H7 (cell line): Measurements from ENCODE around the gene ENOX2. TPM values are rescaled to one million over a fixed set of nuclear protein-coding genes. Genes with fewer than 3 reads are reported as not detected.

Experiments used
- DNase-seq: peaks from one replicate; pipeline ENCODE4 v3.0.0; 2012
- H3K27me3 ChIP-seq: 2 replicates; pipeline ENCODE4 v1.6.0; 2011; ENCODE audit warnings: mild to moderate bottlenecking, low read length; ENCODE audit not compliant: control insufficient read depth, insufficient read depth
- H3K36me3 ChIP-seq: replicated peaks from 2 replicates; pipeline ENCODE4 v1.5.1; 2011; ENCODE audit warnings: low read length; ENCODE audit not compliant: control insufficient read depth, insufficient read depth
- H3K4me3 ChIP-seq: 2 replicates; pipeline ENCODE4 v1.5.1; 2011; ENCODE audit warnings: low read depth, mild to moderate bottlenecking, control low read depth, low read length, moderate library complexity; ENCODE audit not compliant: insufficient read depth
- total RNA-seq: library from RNA; depleted of rRNA; stranded (reverse); fragments of >200 nt; shearing (Covaris generic); gene quantifications from 2 replicates; pipeline ENCODE4 v1.2.3, GENCODE V29; 2014

ENOX2 gene
- total RNA-seq, 1 experiment from 2014 or later: 17.5 TPM

- H3K4me3 ChIP-seq: no peak overlapping the region
- no peaks in the 10 kb centered on the region for H3K36me3 ChIP-seq
- DNase-seq: no peak
- H3K27me3 ChIP-seq: no peaks in the 10 kb centered on the region
Measured at GRCh38 chrX:130775849-130776248, 127.2 kb downstream of the ENOX2 start.

- no peak for DNase-seq
- Histone ChIP-seq H3K36me3 (no peaks in the 10 kb centered on the region), H3K27me3 (no peaks in the 10 kb centered on the region), H3K4me3 (no peak overlapping the region)
Measured at GRCh38 chrX:130772776-130773143, 130.2 kb downstream of the ENOX2 start.

- no peak overlapping the region for H3K4me3 ChIP-seq
- DNase-seq: no peak
- H3K36me3 ChIP-seq: no peaks in the 10 kb centered on the region
- no peaks in the 10 kb centered on the region for H3K27me3 ChIP-seq
Measured at GRCh38 chrX:130772105-130772775, 130.8 kb downstream of the ENOX2 start.

DNA sequence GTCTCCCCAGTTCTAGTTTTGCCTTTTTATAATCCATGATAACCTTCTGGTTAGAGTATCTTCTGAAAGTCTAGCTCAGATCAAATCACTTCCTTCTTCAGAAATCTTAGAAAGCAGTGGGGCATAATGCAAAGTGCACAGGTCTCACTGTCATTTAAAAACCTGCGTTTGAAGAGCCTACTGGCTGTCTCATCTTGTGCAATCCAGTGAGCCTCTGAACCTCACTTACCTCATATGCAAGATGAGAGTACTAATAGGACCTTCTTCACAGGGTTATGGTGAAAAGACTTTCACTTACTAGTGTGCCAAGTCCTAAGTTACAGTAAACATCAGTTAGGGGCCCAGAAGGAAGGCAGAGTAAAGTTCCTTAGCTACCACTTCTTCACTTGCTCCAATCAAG lies 131.4 kb downstream of the ENOX2 start:
- DNase-seq: no peak
- no peak overlapping the region for H3K4me3 ChIP-seq
- no peaks in the 10 kb centered on the region for H3K27me3 ChIP-seq
- H3K36me3 ChIP-seq: no peaks in the 10 kb centered on the region

GRCh38 chrX:130771230-130771629 lies 131.8 kb downstream of the ENOX2 start:
- Histone ChIP-seq H3K4me3 (no peak overlapping the region), H3K36me3 (no peaks in the 10 kb centered on the region), H3K27me3 (no peaks in the 10 kb centered on the region)
- DNase-seq: no peak

- Histone ChIP-seq H3K27me3 (no peaks in the 10 kb centered on the region), H3K36me3 (no peaks in the 10 kb centered on the region), H3K4me3 (no peak overlapping the region)
- no peak for DNase-seq
Measured at GRCh38 chrX:130770615-130771014, 132.4 kb downstream of the ENOX2 start.

GRCh38 chrX:130769835-130770234 lies 133.2 kb downstream of the ENOX2 start:
- Histone ChIP-seq H3K4me3 (no peak overlapping the region), H3K27me3 (no peaks in the 10 kb centered on the region), H3K36me3 (no peaks in the 10 kb centered on the region)
- DNase-seq: no peak

DNA sequence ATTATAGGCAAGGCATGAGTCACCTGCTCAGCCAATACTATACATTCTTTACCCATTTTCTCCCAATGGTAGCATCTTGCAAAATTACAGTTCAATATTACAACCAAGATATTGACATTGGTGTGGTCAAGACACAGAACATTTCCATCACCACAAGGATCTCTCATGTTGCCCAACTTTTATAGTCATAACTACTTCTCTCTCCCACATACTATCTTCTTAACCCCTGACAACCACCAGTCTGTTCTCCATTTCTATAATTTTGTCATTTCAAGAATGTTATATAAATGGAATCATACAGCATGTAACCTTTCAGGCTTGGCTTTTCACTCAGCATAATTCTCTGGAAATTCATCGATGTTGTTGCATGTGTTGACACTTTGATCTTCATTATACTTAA lies 144.9 kb downstream of the ENOX2 start:
- no peak overlapping the region for H3K4me3 ChIP-seq
- H3K27me3 ChIP-seq: no peaks in the 10 kb centered on the region
- no peaks in the 10 kb centered on the region for H3K36me3 ChIP-seq
- no peak for DNase-seq

DNA sequence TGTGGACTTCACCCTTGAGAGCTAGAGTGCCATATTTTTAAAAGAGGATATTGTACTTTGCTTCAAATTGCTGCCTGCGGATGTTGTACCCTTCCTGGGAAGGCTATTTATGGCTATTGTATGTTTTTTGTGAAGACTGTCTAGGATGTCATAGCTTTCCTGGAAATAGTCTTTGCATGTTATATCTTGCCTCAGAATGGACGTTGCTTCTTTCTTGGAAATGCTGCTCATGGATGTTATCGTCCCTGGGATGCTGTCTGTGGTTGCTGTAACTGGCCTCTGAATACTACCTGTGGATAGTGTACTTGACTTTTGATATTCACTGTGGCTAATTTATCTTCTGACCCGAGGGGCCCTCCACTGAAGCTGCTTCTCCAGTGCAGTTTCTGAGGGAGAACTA lies 146.8 kb downstream of the ENOX2 start:
- no peak for DNase-seq
- Histone ChIP-seq H3K27me3 (no peaks in the 10 kb centered on the region), H3K4me3 (no peak overlapping the region), H3K36me3 (no peaks in the 10 kb centered on the region)

GRCh38 chrX:130754353-130754752 lies 148.7 kb downstream of the ENOX2 start:
- no peak overlapping the region for H3K4me3 ChIP-seq
- no peak for DNase-seq
- no peaks in the 10 kb centered on the region for H3K36me3 ChIP-seq
- H3K27me3 ChIP-seq: no peaks in the 10 kb centered on the region

GRCh38 chrX:130746709-130747342 lies 156.2 kb downstream of the ENOX2 start:
- no peaks in the 10 kb centered on the region for H3K27me3 ChIP-seq
- no peaks in the 10 kb centered on the region for H3K36me3 ChIP-seq
- no peak for DNase-seq
- no peak overlapping the region for H3K4me3 ChIP-seq

DNA sequence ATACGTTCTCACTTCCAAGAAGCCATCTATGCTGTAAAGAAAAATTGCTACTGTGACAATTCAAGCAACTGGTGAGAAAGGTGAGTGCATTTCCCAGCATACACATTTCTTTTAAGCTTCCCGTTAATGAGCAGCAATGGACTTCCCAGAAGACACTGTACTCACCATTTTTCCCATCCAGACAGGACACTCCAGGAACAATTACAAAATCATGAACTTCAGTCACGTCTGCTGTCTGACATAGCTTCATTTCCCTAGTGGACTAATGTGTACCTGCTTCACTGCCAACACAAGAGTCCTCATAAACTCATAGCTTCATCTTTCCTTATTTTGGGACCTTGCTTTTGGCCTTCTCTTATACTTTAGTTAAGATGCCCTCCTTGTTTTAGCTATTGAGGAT lies 156.9 kb downstream of the ENOX2 start:
- H3K27me3 ChIP-seq: no peaks in the 10 kb centered on the region
- no peak for DNase-seq
- H3K4me3 ChIP-seq: no peak overlapping the region
- no peaks in the 10 kb centered on the region for H3K36me3 ChIP-seq

GRCh38 chrX:130741584-130741983 lies 161.4 kb downstream of the ENOX2 start:
- no peaks in the 10 kb centered on the region for H3K36me3 ChIP-seq
- H3K4me3 ChIP-seq: no peak overlapping the region
- DNase-seq: no peak
- 0 out of 2 replicates have a peak, but pooled peaks cover 2% of the 10 kb centered on the region for H3K27me3 ChIP-seq

- Histone ChIP-seq H3K4me3 (no peak overlapping the region), H3K27me3 (0 out of 2 replicates have a peak, but pooled peaks cover 2% of the 10 kb centered on the region), H3K36me3 (no peaks in the 10 kb centered on the region)
- no peak for DNase-seq
Measured at GRCh38 chrX:130741151-130741550, 161.9 kb downstream of the ENOX2 start.

- Histone ChIP-seq H3K27me3 (0 out of 2 replicates have a peak, but pooled peaks cover 2% of the 10 kb centered on the region), H3K36me3 (no peaks in the 10 kb centered on the region), H3K4me3 (no peak overlapping the region)
- peak; percentile 17 for DNase-seq
Measured at GRCh38 chrX:130738638-130739195, 164.3 kb downstream of the ENOX2 start.
